HG02970 (cell line): ENCODE data around the gene FOXL3.
"Not testable (repeated sequence)": the region's sequence is repeated elsewhere in the genome, so short reads cannot be mapped to it uniquely, and the experiment has no call there.

Experiments used
- ATAC-seq: cut with Tn5 transposase; IDR thresholded peaks from one replicate; pipeline ENCODE4 v1.9.1; 2021; ENCODE audit warnings: mild to moderate bottlenecking, moderate library complexity, moderate number of reproducible peaks; ENCODE audit not compliant: unreplicated experiment, low FRiP score

FOXL3 gene

GRCh38 chr7:285731-286130 lies 4.2 kb upstream of the FOXL3 start:
- ATAC-seq, result no peak

DNA sequence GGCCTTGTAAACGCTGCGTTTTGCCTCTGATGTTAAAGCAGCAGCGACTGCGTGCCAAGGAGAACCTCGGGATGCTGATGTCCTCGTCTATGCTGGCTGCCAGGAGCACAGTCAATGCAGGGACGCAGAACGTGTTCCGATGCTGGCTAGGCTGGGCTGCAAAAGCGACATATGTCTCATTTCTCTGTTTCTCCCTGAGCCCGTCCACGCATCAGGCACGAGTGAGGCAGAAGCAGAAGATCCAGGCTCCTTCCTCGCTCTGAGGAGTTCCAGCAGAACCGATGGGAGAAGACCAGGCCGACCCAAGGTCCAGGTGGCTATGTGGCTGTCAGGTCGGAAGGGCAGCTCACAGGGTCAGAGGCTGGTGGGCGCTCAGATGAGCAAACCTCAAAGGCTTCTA lies 3.7 kb upstream of the FOXL3 start:
- ATAC-seq, result no peak

- no peak for ATAC-seq
Measured at GRCh38 chr7:288671-289101, 1.3 kb upstream of the FOXL3 start.

DNA sequence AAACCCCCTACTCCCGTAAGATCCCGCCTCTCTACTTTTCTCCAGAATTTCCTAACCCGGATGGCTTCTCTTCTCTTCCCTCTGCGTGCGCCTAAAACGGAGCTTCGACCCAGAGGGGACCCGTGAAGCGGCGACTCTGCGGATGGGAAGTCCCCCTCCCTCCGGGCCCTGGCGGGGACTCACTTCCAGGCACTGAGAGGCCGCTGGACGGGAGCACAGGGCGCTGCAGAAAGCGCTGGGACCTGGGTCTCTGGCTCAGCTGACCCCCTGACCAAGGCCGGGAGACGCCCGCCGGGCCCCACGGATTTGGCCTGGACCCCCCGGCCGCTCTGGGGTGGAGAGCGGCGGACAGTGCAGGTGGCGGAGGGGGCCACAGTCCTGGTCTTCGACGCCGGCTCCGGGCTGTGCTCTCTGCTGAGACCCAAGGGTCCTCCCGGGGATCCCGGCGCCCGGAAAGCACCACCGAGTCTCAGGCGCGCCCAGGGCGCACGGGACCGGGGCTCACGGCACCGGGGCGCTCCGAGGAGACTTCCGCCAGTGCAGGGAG lies 688 bp upstream of the FOXL3 start:
- ATAC-seq, result no peak

- no peak for ATAC-seq
Measured at GRCh38 chr7:290554-291372, 793 bp downstream of the FOXL3 start.

DNA sequence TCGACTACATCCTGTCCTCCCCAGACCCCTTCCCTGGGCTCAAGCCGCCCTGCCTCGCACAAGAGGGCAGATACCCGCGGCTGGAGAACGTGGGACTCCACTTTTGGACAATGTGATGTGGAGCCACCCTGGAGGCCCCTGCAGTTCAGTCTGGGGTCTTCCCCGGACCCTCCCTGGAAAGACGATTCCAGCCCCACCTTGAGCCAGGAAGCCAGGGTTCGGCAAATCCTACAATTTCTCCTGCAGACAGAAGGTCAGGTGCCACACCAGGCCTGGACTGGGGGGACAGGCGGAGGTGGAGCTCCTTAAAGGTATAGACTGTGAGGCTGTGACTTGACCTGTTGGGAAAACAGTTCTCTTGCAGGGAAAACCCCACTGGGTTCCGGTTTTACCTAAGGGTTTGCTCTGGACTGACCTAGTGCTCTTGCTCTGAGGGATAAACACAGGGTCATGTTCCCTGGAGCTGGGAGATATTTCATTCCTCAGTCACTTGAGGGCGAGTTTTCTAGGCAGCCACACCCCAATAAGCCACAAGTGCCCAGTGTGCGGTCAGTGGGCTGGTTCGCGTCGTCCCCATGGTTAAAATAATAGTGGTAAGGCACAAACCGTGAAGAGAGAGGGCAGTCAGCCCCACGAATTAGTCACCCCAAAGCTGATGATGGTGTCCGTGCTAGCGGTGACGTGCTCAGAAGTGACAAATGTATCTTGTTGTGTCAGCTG lies 1.6 kb downstream of the FOXL3 start:
- ATAC-seq, result no peak

- no peak for ATAC-seq
Measured at GRCh38 chr7:292226-292625, 2.3 kb downstream of the FOXL3 start.

GRCh38 chr7:292826-293225 lies 2.9 kb downstream of the FOXL3 start:
- ATAC-seq, result no peak

- no peak for ATAC-seq
Measured at GRCh38 chr7:293681-294439, 3.9 kb downstream of the FOXL3 start.

DNA sequence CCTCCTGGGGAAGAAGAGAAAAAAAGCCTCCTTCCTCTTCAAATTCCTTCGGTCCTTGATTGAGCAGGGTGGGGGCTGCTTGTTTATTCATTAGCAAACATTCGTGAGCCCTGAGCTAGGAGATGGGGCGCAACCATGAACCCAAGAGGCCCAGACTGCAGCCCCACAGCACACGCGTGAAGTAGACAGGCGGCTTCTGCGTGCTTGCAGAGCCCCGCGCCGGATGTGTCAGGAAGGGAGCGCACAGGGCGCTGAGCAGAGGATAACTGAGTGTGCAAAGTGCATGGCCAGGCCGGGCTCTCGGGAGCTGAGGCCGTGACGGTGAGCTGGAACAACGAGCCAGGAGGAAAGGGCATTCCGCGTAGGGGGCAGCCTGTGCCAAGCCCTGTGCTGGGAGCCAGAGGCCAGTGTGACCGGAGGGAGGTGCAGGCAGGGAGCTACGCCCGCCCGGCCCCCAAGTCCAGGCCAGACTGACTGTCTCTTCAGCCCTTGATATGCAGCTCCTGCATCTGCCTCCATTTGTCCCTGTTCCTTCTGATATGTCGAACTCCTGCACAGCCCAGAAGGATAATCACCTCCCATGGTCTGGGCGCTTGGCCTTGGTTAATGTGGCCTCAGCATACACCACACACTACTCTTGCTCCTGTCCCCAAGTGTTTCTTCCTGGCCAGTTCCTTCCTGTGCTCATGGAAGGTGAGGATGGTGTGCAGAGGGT lies 4.6 kb downstream of the FOXL3 start:
- no peak for ATAC-seq

DNA sequence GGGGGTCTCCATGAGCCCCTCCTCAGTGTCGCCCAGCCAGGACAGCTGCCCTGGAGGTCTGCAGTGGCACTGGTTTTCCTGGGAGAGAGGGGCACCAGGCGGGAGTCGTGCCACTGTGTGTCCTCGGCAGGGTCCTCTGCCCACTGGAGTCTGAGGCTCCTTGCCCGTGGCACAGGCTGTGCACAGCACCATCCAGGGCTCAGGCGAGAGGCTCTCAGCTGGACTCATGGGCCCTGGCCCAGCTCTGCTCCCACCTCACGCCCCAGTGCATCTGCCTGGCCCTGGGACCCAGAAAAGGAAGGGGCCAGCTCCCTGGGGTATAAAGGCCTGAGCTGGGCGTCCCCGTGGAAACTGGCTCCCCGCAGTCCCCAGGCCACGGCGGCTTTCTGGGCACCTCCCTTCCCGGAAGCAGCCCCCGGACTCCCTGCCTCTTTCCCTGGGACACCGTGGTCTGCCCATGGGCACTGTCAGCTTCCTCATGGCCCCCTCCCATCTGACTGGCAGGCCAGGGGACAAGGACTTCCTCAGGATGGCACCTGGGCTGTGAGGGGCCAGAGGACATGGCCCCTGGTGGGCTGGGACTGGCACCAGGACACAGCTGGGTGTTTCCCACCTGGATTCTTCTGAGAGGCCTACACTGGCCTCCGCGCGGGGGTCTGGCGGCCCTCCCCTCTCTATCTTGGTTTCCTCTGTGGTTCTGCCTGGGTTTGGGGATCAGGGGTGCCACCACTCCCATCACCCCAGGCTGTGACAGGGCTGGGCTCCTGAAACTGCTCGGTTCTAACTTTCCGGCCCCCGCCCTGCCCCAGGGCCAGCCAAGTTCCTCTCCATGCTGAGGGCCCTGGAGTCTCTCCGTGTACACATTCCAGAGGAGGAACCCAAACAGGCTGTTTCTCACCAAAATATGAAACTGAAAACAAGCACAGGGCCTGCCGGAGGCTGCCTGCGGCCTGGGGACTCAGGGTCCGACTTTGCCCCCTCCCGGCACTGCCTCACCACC lies 5.5 kb downstream of the FOXL3 start:
- ATAC-seq, result no peak

DNA sequence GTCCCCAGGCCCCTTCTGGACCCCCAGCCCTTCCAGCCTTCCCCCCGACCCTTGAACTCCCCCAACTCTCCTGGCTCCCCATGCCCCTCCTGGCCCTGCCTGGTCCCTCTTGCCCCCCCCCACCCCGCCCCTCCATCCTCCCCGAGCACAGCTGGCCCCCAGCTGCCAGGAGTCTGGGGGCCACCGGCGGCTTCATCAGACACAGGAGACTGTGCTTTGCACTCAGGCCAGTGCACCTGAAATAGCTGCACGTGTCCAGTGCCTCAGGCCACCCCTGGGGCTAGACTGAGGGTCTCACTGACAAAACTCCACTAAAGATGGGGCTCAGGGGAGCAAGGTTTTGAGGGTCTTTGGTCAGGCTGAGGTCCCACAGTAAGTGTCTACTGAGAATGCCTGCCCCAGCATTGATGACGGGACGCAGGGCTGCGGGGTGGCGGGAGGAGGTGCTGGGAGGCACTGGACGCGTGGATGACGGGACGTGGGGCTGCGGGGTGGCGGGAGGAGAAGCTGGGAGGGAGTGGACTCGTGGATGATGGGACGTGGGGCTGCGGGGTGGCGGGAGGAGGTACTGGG lies 6.5 kb downstream of the FOXL3 start:
- ATAC-seq, result no peak

DNA sequence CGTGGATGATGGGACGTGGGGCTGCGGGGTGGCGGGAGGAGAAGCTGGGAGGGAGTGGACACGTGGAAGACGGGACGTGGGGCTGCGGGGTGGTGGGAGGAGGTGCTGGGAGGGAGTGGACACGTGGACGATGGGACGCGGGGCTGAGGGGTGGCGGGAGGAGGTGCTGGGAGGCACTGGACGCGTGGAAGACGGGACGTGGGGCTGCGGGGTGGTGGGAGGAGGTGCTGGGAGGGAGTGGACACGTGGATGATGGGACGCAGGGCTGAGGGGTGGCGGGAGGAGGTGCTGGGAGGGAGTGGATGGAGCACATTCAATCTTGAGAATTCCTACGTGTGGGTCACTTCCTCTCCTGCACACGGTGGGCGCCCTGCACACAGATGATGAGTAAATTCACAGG lies 7.2 kb downstream of the FOXL3 start:
- ATAC-seq, result not testable (repeated sequence)

DNA sequence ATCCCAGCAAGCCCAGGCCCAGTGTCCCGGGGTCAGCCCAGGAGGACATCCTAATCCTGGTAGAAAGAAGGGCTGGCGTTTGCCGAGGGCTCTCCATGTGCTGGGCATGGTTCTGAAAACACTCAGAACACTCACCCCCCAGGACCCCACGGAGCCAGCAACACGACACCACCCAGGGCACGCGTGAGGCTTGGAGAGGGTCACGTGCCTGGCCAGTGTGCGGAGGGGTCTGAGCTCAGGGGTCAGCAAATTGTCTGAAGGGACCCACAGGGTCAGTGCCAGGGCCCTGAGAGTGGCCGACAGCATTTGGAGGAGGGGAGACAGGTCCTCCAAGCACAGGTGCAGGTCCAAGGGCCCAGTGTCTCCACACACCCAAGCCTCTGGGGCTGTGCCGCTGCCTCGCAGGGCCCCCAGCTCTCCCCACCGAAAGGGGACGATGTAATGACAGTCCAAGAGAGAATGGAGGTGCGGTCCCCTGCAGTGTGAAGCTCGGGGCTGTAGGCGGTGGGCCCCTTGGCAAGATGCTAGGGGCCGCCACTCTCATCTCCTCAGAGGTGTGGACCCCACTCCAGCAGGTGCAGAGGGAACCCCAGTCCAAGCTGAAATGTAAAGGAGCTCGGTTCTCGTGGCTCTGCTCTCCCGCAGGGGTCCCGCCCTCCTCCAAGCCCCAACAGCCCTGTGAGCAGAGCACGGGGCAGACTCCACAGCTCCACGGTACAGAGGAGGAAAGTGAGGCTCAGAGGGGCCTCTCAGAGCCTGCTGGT lies 7.8 kb downstream of the FOXL3 start:
- no peak for ATAC-seq

DNA sequence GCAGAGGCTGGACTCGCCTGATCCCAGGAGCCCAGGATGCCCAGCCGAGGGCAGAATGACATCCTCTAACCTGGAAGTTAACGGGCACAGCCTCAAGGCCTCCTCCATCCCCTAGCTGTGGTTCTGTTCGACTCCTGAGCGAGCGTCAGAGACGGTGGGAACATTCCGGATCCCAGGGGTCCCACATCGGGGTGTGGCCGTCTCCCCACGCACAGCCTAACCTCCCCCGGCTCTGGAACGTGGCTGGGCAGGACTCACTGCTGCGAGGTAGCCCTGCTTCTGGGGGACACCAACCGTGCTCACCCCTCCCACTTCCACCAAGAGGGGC lies 8.4 kb downstream of the FOXL3 start:
- no peak for ATAC-seq

- ATAC-seq, result no peak
Measured at GRCh38 chr7:298743-299142, 8.8 kb downstream of the FOXL3 start.

DNA sequence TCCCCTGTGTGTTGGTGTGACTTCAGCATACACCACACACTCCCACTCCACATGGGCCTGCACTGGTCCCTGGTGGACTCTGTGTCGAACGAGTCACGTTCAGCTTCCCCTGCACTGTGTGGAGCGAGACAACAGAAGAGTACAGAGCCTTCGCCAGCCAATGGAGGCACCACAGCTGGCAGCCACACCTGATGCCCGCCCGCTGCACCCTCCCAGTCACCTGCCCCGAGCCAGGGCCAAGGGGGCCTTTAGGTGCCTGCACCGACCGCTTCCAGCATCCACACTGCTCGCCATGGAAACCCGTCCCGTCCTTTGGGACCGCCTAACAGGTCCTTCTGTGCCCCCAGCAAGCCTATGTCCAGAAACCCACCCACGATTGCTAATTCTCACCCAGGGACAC lies 9.2 kb downstream of the FOXL3 start:
- ATAC-seq, result no peak

DNA sequence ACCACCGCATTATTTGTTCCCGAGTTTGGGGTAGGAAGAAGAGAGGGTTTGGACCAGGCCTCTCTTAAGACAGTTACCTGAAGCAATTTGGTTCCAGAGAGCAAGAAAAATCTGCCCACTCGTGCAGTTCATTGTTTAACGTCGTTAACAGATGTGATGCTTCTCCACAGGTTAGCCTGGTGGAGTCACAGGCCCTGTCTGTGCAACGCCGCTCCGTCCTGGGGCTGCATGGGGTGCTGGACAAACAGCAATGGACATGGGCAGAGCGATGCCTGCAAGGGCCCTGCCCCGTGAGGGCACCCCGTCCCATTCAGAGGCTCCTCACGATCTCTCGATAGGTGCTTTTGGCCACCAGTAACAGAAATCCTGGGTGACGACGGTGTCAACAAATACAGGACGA lies 9.7 kb downstream of the FOXL3 start:
- ATAC-seq, result no peak
